Measurements from ENCODE around the gene TBPL2.

DNA sequence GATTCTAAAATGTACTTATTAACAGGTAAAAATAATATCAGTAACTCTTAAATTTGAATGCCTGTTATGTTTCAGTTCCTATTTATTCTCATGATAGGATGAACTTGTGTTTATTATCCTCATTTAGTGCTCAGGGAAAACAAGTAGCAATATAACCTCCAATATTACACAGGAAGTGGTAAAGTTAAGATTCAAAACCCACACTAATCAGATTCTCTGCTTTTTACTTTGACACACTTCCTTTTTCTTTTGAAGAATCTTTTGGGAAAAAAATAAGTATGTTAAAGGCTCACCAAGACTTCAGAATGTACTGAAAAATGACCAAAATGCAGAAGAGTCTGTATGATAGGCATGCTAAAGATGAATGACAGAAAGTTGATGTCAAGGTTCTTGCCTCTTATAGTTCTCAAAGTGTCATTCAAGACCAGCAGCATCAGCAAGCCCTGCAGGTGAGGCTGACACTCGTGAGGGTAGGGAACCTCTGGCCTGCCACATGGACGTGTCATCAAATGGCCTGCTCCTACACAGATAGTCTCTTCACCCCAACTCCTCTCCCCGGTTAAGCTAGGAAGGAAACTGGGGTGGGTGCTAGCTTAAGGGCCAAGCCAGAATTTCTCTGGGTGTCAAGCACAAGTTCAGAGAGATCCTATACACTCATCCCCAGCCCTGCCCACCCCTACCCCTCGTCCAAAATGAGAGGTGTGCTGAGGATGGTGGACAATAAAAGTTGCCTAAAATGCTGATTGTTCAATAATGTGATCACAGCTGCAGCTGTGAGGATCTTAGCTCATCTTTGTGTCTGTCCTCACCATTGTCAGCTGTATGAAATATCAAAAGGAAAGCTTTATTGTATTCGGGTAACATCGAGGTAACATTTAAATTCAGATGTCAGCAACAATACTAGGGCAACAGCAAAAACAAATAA, 6.3 kb downstream of the TBPL2 start:
- TF ChIP-seq, protein P1, sequence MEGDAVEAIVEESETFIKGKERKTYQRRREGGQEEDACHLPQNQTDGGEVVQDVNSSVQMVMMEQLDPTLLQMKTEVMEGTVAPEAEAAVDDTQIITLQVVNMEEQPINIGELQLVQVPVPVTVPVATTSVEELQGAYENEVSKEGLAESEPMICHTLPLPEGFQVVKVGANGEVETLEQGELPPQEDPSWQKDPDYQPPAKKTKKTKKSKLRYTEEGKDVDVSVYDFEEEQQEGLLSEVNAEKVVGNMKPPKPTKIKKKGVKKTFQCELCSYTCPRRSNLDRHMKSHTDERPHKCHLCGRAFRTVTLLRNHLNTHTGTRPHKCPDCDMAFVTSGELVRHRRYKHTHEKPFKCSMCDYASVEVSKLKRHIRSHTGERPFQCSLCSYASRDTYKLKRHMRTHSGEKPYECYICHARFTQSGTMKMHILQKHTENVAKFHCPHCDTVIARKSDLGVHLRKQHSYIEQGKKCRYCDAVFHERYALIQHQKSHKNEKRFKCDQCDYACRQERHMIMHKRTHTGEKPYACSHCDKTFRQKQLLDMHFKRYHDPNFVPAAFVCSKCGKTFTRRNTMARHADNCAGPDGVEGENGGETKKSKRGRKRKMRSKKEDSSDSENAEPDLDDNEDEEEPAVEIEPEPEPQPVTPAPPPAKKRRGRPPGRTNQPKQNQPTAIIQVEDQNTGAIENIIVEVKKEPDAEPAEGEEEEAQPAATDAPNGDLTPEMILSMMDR (conservative IDR thresholded peaks at IDR 0.05 in 1 of 2, IDR thresholded peaks at IDR 0.05 in 1 of 2; ENCODE audit: extremely low read depth in 1 of 2, insufficient read depth in 1 of 2, low read depth in 1 of 2, low read length in 2 of 2) = no peak
- TF ChIP-seq EZH2 (IDR thresholded peaks at IDR 0.05; ENCODE audit: borderline replicate concordance, low read length) = no peak

Measured in mammary epithelial cell (primary cell).